Measurements from ENCODE around the gene CARD11.
A peak's percentile ranks its signal among the peaks of the same experiment; 100 is the strongest.

The CARD11 gene

GRCh38 chr7:3020416-3020815 is 23.3 kb downstream of the CARD11 start:
- no peak for DNase-seq (ENCODE audit: low spot score)

- no peak for DNase-seq (ENCODE audit: low spot score)
Measured at GRCh38 chr7:3019801-3020200, 23.9 kb downstream of the CARD11 start.

- DNase-seq (ENCODE audit: low spot score) = peak; percentile 18
Measured at GRCh38 chr7:3013975-3014792, 29.5 kb downstream of the CARD11 start.

- DNase-seq (ENCODE audit: low spot score) = no peak
Measured at GRCh38 chr7:3011211-3011852, 32.3 kb downstream of the CARD11 start.

- no peak for DNase-seq (ENCODE audit: low spot score)
Measured at GRCh38 chr7:3010161-3010560, 33.5 kb downstream of the CARD11 start.

- no peak for DNase-seq (ENCODE audit: low spot score)
Measured at GRCh38 chr7:3009086-3009485, 34.6 kb downstream of the CARD11 start.

GRCh38 chr7:3008386-3008785 is 35.3 kb downstream of the CARD11 start:
- no peak for DNase-seq (ENCODE audit: low spot score)

GRCh38 chr7:3007696-3008095 is 36.0 kb downstream of the CARD11 start:
- no peak for DNase-seq (ENCODE audit: low spot score)

- no peak for DNase-seq (ENCODE audit: low spot score)
Measured at GRCh38 chr7:3005257-3005656, 38.4 kb downstream of the CARD11 start.

- no peak for DNase-seq (ENCODE audit: low spot score)
Measured at GRCh38 chr7:3003936-3004335, 39.7 kb downstream of the CARD11 start.

- DNase-seq (ENCODE audit: low spot score) = no peak
Measured at GRCh38 chr7:3002631-3003030, 41.0 kb downstream of the CARD11 start.

- no peak for DNase-seq (ENCODE audit: low spot score)
Measured at GRCh38 chr7:3000566-3000965, 43.1 kb downstream of the CARD11 start.

- no peak for DNase-seq (ENCODE audit: low spot score)
Measured at GRCh38 chr7:2999078-2999500, 44.6 kb downstream of the CARD11 start.

GRCh38 chr7:2997014-2997413 is 46.7 kb downstream of the CARD11 start:
- peak; percentile 48 for DNase-seq (ENCODE audit: low spot score)

GRCh38 chr7:2996141-2996540 is 47.5 kb downstream of the CARD11 start:
- peak; percentile 30 for DNase-seq (ENCODE audit: low spot score)

- no peak for DNase-seq (ENCODE audit: low spot score)
Measured at GRCh38 chr7:2993868-2994267, 49.8 kb downstream of the CARD11 start.

- no peak for DNase-seq (ENCODE audit: low spot score)
Measured at GRCh38 chr7:2993396-2993795, 50.3 kb downstream of the CARD11 start.

GRCh38 chr7:2990949-2991470 is 52.7 kb downstream of the CARD11 start:
- no peak for DNase-seq (ENCODE audit: low spot score)

- no peak for DNase-seq (ENCODE audit: low spot score)
Measured at GRCh38 chr7:2986561-2986960, 57.1 kb downstream of the CARD11 start.

GRCh38 chr7:2985866-2986265 is 57.8 kb downstream of the CARD11 start:
- no peak for DNase-seq (ENCODE audit: low spot score)

GRCh38 chr7:2984091-2984490 is 59.6 kb downstream of the CARD11 start:
- DNase-seq (ENCODE audit: low spot score) = no peak

- DNase-seq (ENCODE audit: low spot score) = no peak
Measured at GRCh38 chr7:2983586-2983985, 60.1 kb downstream of the CARD11 start.

GRCh38 chr7:2982831-2983230 is 60.8 kb downstream of the CARD11 start:
- no peak for DNase-seq (ENCODE audit: low spot score)
